Measurements from ENCODE around the gene NAV1.

Gene NAV1

GRCh38 chr1:201527879-201528278 is 11.0 kb upstream of the NAV1 start:
- no peak for DNase-seq (ENCODE audit: low read depth)
- TF ChIP-seq CTCF (IDR thresholded peaks at IDR 0.05; ENCODE audit: low read depth, low read length, missing control alignments) = no peak
- no peak overlapping the region for H3K4me3 ChIP-seq (ENCODE audit: low read depth, low read length)

- H3K4me3 ChIP-seq (ENCODE audit: low read depth, low read length) = no peak overlapping the region
- DNase-seq (ENCODE audit: low read depth) = no peak
- TF ChIP-seq CTCF (IDR thresholded peaks at IDR 0.05; ENCODE audit: low read depth, low read length, missing control alignments) = no peak
Observed at GRCh38 chr1:201528631-201529252, 10.2 kb upstream of the NAV1 start.

GRCh38 chr1:201530741-201531531 is 8.0 kb upstream of the NAV1 start:
- DNase-seq (ENCODE audit: low read depth) = no peak
- peak; percentile 79 for TF ChIP-seq CTCF (IDR thresholded peaks at IDR 0.05; ENCODE audit: low read depth, low read length, missing control alignments)
- H3K4me3 ChIP-seq (ENCODE audit: low read depth, low read length) = no peak overlapping the region

GRCh38 chr1:201531551-201532425 is 7.1 kb upstream of the NAV1 start:
- H3K4me3 ChIP-seq (ENCODE audit: low read depth, low read length) = no peak overlapping the region
- no peak for TF ChIP-seq CTCF (IDR thresholded peaks at IDR 0.05; ENCODE audit: low read depth, low read length, missing control alignments)
- DNase-seq (ENCODE audit: low read depth) = no peak

GRCh38 chr1:201533836-201534235 is 5.1 kb upstream of the NAV1 start:
- no peak for TF ChIP-seq CTCF (IDR thresholded peaks at IDR 0.05; ENCODE audit: low read depth, low read length, missing control alignments)
- H3K4me3 ChIP-seq (ENCODE audit: low read depth, low read length) = no peak overlapping the region
- DNase-seq (ENCODE audit: low read depth) = no peak

GRCh38 chr1:201535046-201535918 is 3.6 kb upstream of the NAV1 start:
- no peak overlapping the region for H3K4me3 ChIP-seq (ENCODE audit: low read depth, low read length)
- no peak for DNase-seq (ENCODE audit: low read depth)
- no peak for TF ChIP-seq CTCF (IDR thresholded peaks at IDR 0.05; ENCODE audit: low read depth, low read length, missing control alignments)
